ENCODE results near the gene UST. TPM values are rescaled to one million over a fixed set of nuclear protein-coding genes. Genes with fewer than 3 reads are reported as not detected.
A peak's percentile ranks its signal among the peaks of the same experiment; 100 is the strongest.

The UST gene
- total and polyA plus RNA-seq, 2 donors (not counting 1 experiment from before 2014, with no cell fraction given): 7.3 to 16.9 TPM

- intact Hi-C loops (cut with micrococcal nuclease): no loop called here
- Mint-ChIP-seq H3K9me3 (ENCODE audit: insufficient read depth) (no peaks in the 10 kb centered on the region), H3K27me3 (no peaks in the 10 kb centered on the region), H3K4me3 (peak overlapping the region; percentile 31), H3K4me1 (peaks cover 47% of the 10 kb centered on the region), H3K27ac (peak overlapping the region; percentile 18)
- H4K20me1 ChIP-seq (ENCODE audit: control insufficient read depth, insufficient read depth, low read length, poor library complexity, severe bottlenecking): no peaks in the 10 kb centered on the region
- H3K27me3 ChIP-seq (replicated peaks in 1 of 4; ENCODE audit: control extremely low read depth in 1 of 4, control insufficient read depth in 3 of 4, insufficient read depth in 4 of 4, low read length in 3 of 4): no peaks in the 10 kb centered on the region
- no peaks in the 10 kb centered on the region for H3K9me3 ChIP-seq (ENCODE audit: control extremely low read depth in 1 of 3, control insufficient read depth in 2 of 3, insufficient read depth in 1 of 3, low read length in 2 of 3)
- peak; percentile 95 for ATAC-seq (ENCODE audit: low read depth)
- peak overlapping the region; percentile 52 for H3K4me2 ChIP-seq (replicated peaks; ENCODE audit: low read depth, low read length, poor library complexity, severe bottlenecking)
- H3K36me3 ChIP-seq (replicated peaks in 1 of 2; ENCODE audit: control extremely low read depth in 1 of 2, control insufficient read depth in 1 of 2, extremely low read depth in 1 of 2, insufficient read depth in 2 of 2, low read length in 1 of 2): peaks cover 0 to 2% of the 10 kb centered on the region in 2 experiments
- ChIA-PET POLR2A (interaction anchor here (1.2 kb wide), 1 partner anchor 239 kb away, joined by 4 read pairs; no protein-coding TSS in a partner anchor), CTCF (interaction anchor here (0.5 to 2.7 kb wide), 8 partner anchors 11 to 660 kb away, joined by 3 to 13 read pairs (median 4); partner anchors contain the start of gene UST)
- H3K4me1 ChIP-seq (ENCODE audit: control insufficient read depth in 2 of 2, insufficient read depth in 2 of 2, low read length in 2 of 2): peaks cover 29 to 32% of the 10 kb centered on the region in 2 donors
- TF ChIP-seq CTCF (IDR thresholded peaks at IDR 0.05) (no peak), EZH2 (IDR thresholded peaks at IDR 0.05; ENCODE audit: borderline replicate concordance, insufficient read depth, low read depth, low read length, poor library complexity, severe bottlenecking) (no peak)
- WGBS (ENCODE audit: insufficient coverage): 0% methylated on average over 2 of the region's 3 CpGs
- no peak overlapping the region for H3K9ac ChIP-seq (ENCODE audit: low read length)
- H2AFZ ChIP-seq (ENCODE audit: insufficient read depth, low read depth, low read length, poor library complexity, severe bottlenecking): no peak overlapping the region
- H3K79me2 ChIP-seq (ENCODE audit: control insufficient read depth, insufficient read depth, low read length): no peaks in the 10 kb centered on the region
- peak overlapping the region; percentile 31 to 59 for H3K27ac ChIP-seq (ENCODE audit: low read length in 2 of 2)
- no peak overlapping the region for H3K4me3 ChIP-seq (ENCODE audit: control extremely low read depth in 1 of 5, extremely low read depth in 1 of 5, insufficient read depth in 1 of 5, low read depth in 2 of 5, low read length in 4 of 5)
- DNase-seq: peak; percentile 63
Observed at GRCh38 chr6:148987982-148988381, 241.2 kb downstream of the UST start.

- H3K27ac Mint-ChIP-seq: peak overlapping the region; percentile 28
- WGBS (ENCODE audit: insufficient coverage): no CpG with 5 or more reads among the region's 1 CpG
- no peak for ATAC-seq (ENCODE audit: low read depth)
Observed at GRCh38 chr6:148989585-148989984, 242.8 kb downstream of the UST start.

More at GRCh38 chr6:148989585-148989984, 242.8 kb downstream of the UST start:
- H3K27me3 ChIP-seq (replicated peaks in 1 of 4; ENCODE audit: control extremely low read depth in 1 of 4, control insufficient read depth in 3 of 4, insufficient read depth in 4 of 4, low read length in 3 of 4): no peaks in the 10 kb centered on the region
- H3K27ac ChIP-seq (ENCODE audit: low read length in 2 of 2): peak overlapping the region in 1 of 2 donors; percentile 59
- POLR2A ChIA-PET: no interaction called here
- CTCF ChIA-PET: interaction anchor here (1.4 to 2.7 kb wide), 2 partner anchors 39 to 412 kb away, joined by 5 to 13 read pairs; no protein-coding TSS in a partner anchor
- H3K27me3 Mint-ChIP-seq: no peaks in the 10 kb centered on the region
- H3K9ac ChIP-seq (ENCODE audit: low read length): no peak overlapping the region
- no peak overlapping the region for H3K4me3 ChIP-seq (ENCODE audit: control extremely low read depth in 1 of 5, extremely low read depth in 1 of 5, insufficient read depth in 1 of 5, low read depth in 2 of 5, low read length in 4 of 5)
- peak overlapping the region; percentile 52 for H3K4me2 ChIP-seq (replicated peaks; ENCODE audit: low read depth, low read length, poor library complexity, severe bottlenecking)
- H3K36me3 ChIP-seq (replicated peaks in 1 of 2; ENCODE audit: control extremely low read depth in 1 of 2, control insufficient read depth in 1 of 2, extremely low read depth in 1 of 2, insufficient read depth in 2 of 2, low read length in 1 of 2): peaks cover 0 to 2% of the 10 kb centered on the region in 2 experiments
- no peak overlapping the region for H2AFZ ChIP-seq (ENCODE audit: insufficient read depth, low read depth, low read length, poor library complexity, severe bottlenecking)
- peaks cover 47% of the 10 kb centered on the region for H3K4me1 Mint-ChIP-seq
- peaks cover 29 to 32% of the 10 kb centered on the region in 2 donors for H3K4me1 ChIP-seq (ENCODE audit: control insufficient read depth in 2 of 2, insufficient read depth in 2 of 2, low read length in 2 of 2)
- no peaks in the 10 kb centered on the region for H3K79me2 ChIP-seq (ENCODE audit: control insufficient read depth, insufficient read depth, low read length)
- H3K9me3 ChIP-seq (ENCODE audit: control extremely low read depth in 1 of 3, control insufficient read depth in 2 of 3, insufficient read depth in 1 of 3, low read length in 2 of 3): peaks cover 0 to 4% (median 0%) of the 10 kb centered on the region in 3 donors
- no peaks in the 10 kb centered on the region for H3K9me3 Mint-ChIP-seq (ENCODE audit: insufficient read depth)
- no peaks in the 10 kb centered on the region for H4K20me1 ChIP-seq (ENCODE audit: control insufficient read depth, insufficient read depth, low read length, poor library complexity, severe bottlenecking)
- DNase-seq: peak; percentile 32
- H3K4me3 Mint-ChIP-seq: peak overlapping the region; percentile 55
- TF ChIP-seq EZH2 (IDR thresholded peaks at IDR 0.05; ENCODE audit: borderline replicate concordance, insufficient read depth, low read depth, low read length, poor library complexity, severe bottlenecking): no peak
- no peak for TF ChIP-seq CTCF (IDR thresholded peaks at IDR 0.05)
- intact Hi-C loops (cut with micrococcal nuclease): no loop called here
